GM12801 (cell line): Measurements from ENCODE around the gene MAST4.

Source experiments
- CTCF ChIP-seq: IDR thresholded peaks from one replicate; pipeline ENCODE4 v1.5.1; 2011; ENCODE audit warnings: control low read depth; ENCODE audit not compliant: insufficient read length; ENCODE audit errors: extremely low read depth

Gene MAST4

GRCh38 chr5:66982470-66982869, 386.3 kb downstream of the MAST4 start:
- no peak for TF ChIP-seq CTCF

- TF ChIP-seq CTCF: no peak
These were observed 389.2 kb downstream of the MAST4 start for GRCh38 chr5:66985417-66985816.

- no peak for TF ChIP-seq CTCF
These were observed 389.8 kb downstream of the MAST4 start for GRCh38 chr5:66986009-66986408.

- TF ChIP-seq CTCF: no peak
These were observed 390.3 kb downstream of the MAST4 start for GRCh38 chr5:66986534-66986933.

GRCh38 chr5:66987126-66987525, 390.9 kb downstream of the MAST4 start:
- no peak for TF ChIP-seq CTCF

GRCh38 chr5:66987540-66987939, 391.3 kb downstream of the MAST4 start:
- TF ChIP-seq CTCF: no peak

- TF ChIP-seq CTCF: no peak
These were observed 392.0 kb downstream of the MAST4 start for GRCh38 chr5:66987949-66988838.
